HL-60 (cell line): ENCODE data around the gene CXCR4.

Experiments used
- CTCF ChIP-seq: IDR thresholded peaks from one replicate; pipeline ENCODE4 v1.5.1; 2011; ENCODE audit warnings: low read length, control low read depth, inconsistent platforms; ENCODE audit not compliant: insufficient read depth
- TF ChIP-seq, protein P1 (sequence below): IDR thresholded peaks from 2 replicates; pipeline ENCODE4 v1.6.1; 2012; ENCODE audit warnings: low read depth; ENCODE audit not compliant: insufficient replicate concordance

DNA sequence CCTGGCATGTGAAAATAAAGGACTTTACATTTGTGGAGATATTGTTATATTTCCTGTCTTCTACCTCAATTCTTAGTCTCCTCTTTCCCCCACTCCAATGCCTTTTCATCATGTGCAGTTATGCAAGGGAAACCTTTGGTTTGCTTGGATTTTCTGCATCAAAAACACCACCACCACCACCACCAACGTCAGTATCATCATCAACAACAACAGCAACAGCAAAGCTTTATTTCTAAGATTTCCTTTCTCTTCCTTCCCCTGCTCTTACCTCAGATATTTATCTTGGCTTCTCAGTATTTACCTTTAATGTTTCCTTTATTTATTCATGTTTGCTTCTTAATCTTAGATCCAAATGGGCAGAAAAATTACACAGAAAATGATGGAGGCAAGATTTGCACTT, 26.1 kb downstream of the CXCR4 start:
- TF ChIP-seq, protein P1, sequence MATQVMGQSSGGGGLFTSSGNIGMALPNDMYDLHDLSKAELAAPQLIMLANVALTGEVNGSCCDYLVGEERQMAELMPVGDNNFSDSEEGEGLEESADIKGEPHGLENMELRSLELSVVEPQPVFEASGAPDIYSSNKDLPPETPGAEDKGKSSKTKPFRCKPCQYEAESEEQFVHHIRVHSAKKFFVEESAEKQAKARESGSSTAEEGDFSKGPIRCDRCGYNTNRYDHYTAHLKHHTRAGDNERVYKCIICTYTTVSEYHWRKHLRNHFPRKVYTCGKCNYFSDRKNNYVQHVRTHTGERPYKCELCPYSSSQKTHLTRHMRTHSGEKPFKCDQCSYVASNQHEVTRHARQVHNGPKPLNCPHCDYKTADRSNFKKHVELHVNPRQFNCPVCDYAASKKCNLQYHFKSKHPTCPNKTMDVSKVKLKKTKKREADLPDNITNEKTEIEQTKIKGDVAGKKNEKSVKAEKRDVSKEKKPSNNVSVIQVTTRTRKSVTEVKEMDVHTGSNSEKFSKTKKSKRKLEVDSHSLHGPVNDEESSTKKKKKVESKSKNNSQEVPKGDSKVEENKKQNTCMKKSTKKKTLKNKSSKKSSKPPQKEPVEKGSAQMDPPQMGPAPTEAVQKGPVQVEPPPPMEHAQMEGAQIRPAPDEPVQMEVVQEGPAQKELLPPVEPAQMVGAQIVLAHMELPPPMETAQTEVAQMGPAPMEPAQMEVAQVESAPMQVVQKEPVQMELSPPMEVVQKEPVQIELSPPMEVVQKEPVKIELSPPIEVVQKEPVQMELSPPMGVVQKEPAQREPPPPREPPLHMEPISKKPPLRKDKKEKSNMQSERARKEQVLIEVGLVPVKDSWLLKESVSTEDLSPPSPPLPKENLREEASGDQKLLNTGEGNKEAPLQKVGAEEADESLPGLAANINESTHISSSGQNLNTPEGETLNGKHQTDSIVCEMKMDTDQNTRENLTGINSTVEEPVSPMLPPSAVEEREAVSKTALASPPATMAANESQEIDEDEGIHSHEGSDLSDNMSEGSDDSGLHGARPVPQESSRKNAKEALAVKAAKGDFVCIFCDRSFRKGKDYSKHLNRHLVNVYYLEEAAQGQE = no peak
- TF ChIP-seq CTCF = no peak
